T47D (cell line): Measurements from ENCODE around the gene THADA.
"Not testable (repeated sequence)": the region's sequence is repeated elsewhere in the genome, so short reads cannot be mapped to it uniquely, and the experiment has no call there.

ENCODE experiments used
- DNase-seq, 2 experiments: peaks; one replicate each; pipeline versions ENCODE4 v3.0.0 to v3.0.0-alpha.2; 2011 to 2012; ENCODE audit warnings: low read depth in 1 of 2, low spot score in 1 of 2
- JUND ChIP-seq: IDR thresholded peaks from 2 replicates; pipeline ENCODE4 v1.6.1; 2012; ENCODE audit warnings: low read depth
- in situ Hi-C: cut with HindIII; loops from 2 replicates; pipeline ENCODE4 v1.10.0; 2016; ENCODE audit warnings: low sequenced_read_pairs, low pct_unique_long_range_greater_than_20kb

Gene THADA

GRCh38 chr2:43612944-43613343 lies 17.1 kb upstream of the THADA start:
- no peak for DNase-seq
- TF ChIP-seq JUND, result no peak
- in situ Hi-C loops, result no loop called here

DNA sequence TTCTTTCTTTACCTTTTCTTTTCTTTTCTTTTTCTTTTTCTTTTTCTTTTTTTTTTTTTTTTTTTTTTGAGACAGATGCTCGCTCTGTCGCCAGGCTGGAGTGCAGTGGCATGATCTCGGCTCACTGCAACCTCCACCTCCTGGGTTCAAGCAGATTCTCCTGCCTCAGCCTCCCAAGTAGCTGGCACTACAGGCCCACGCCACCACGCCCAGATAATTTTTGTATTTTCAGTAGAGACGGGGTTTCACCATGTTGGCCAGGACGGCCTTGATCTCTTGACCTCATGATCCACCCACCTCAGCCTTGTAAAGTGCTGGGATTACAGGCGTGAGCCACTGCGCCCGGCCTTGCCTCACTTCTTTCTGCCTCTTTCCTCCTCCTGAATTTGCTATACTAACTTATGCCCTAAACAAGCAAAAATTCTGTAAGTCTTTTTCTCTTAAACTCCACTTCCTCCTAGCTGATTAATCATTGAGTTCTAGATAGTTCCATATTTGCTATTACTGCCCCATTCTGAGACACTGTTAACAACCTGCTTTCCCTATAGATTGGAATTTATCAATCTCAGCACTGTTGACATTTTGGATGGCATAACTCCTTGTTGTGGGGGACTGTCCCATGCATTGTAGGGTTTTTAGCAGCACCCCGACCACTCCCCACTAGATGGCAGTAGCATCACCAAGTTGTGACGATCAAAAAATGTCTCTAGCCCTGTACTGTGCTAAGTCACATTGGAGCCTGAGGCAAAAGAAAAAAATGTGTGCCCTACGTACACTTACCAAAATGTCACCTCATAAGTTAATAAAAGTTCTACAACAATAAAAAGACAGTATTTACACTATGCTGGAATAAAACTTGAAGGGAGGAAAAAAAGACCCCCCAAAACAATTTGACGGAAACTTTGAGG lies 16.4 kb upstream of the THADA start:
- DNase-seq, result peak in 1 of 2 experiments; percentile 82
- TF ChIP-seq JUND, result no peak
- in situ Hi-C loops, result no loop called here

DNA sequence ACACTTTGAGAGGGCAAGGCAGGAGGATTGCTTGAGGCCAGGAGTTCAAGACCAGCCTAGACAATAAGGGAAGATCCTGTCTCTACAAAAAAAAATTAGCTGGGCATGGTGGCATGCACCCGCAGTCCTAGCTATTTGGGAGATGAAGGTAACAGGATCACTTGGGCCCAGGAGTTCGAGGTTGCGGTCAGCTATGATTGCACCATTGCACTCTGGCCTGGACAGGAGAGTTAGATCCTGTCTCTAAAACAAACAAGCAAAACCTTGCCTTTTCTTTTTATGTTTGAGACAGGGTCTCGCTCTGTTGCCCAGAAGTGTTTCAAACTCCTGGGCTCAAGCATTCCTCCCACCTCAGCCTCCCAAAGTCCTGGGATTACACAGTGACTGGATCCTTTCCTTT lies 14.5 kb upstream of the THADA start:
- no peak for DNase-seq
- in situ Hi-C loops, result no loop called here
- TF ChIP-seq JUND, result no peak

GRCh38 chr2:43609290-43609918 lies 13.6 kb upstream of the THADA start:
- TF ChIP-seq JUND, result no peak
- in situ Hi-C loops, result no loop called here
- DNase-seq, result peak in 1 of 2 experiments; percentile 60

- no peak for TF ChIP-seq JUND
- peak in 1 of 2 experiments; percentile 24 for DNase-seq
- in situ Hi-C loops, result no loop called here
These were observed 10.0 kb upstream of the THADA start for GRCh38 chr2:43605851-43606250.

DNA sequence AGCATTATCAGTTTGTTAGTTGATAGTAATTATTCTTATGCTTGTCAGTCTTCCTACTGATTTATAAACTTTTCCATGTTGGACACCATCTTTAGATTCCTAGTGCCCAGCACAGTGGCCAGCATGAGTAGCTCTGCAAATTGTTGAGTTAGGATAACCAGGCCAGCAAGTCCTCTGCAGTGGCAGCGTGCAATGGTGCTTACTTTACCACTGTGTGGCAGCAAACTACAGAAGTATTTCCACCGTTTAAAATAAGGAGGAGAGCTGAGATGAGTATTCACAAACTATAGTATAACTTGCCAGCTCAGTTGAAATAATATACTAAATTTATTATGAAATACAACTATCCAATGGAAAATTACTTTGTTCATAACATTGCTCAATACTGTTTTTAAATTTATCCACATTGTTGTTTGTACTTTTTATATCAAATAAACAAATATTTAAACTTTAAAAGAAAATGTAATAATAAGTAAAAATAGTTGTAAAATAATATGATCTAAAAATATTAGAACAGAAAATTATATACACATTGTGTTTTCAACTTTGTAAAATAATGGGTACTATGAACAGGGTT lies 9.3 kb upstream of the THADA start:
- DNase-seq, result peak; percentile 20 to 70

GRCh38 chr2:43604674-43605073 lies 8.8 kb upstream of the THADA start:
- no peak for TF ChIP-seq JUND
- in situ Hi-C loops, result no loop called here
- no peak for DNase-seq

More for the DNA sequence above, 9.3 kb upstream of the THADA start:
- in situ Hi-C loops, result no loop called here
- TF ChIP-seq JUND, result no peak

DNA sequence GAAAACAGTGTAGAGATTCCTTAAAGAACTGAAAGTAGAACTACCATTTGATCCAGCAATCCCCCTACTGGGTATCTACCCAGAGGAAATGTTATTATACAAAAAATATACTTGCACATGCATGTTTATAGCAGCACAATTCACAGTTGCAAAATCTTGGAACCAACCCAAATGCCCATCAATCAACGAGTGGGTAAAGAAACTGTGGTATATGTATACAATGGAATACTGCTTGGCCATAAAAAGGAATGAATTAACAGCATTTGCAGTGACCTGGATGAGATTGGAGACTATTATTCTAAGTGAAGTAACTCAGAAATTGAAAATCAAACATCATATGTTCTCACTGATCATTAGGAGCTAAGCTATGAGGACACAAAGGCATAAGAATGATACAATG lies 4.8 kb upstream of the THADA start:
- DNase-seq, in situ Hi-C loops: not testable (repeated sequence)

GRCh38 chr2:43594875-43595274 lies 963 bp downstream of the THADA start:
- no peak for TF ChIP-seq JUND
- in situ Hi-C loops, result no loop called here
- DNase-seq, result no peak

DNA sequence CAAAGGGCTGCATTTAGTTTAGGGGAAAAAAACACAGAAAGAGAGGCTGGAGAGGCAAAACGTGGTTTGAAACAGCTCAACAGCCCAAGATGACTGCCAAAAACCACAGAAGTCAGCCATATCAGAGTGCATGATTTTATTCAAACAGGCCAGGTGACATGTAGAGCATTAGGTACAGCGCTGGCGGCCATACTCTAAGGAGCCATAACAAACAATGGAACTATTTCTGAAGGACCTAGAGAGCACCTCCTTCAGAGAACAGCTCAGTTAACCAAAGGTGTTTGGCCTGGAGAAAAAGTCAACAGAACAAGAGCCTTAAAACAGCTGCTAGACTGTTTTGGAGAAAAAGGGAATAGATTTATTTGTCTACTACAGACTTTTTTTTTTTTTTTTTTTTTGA lies 2.6 kb downstream of the THADA start:
- in situ Hi-C loops, result no loop called here
- no peak for DNase-seq
- no peak for TF ChIP-seq JUND

DNA sequence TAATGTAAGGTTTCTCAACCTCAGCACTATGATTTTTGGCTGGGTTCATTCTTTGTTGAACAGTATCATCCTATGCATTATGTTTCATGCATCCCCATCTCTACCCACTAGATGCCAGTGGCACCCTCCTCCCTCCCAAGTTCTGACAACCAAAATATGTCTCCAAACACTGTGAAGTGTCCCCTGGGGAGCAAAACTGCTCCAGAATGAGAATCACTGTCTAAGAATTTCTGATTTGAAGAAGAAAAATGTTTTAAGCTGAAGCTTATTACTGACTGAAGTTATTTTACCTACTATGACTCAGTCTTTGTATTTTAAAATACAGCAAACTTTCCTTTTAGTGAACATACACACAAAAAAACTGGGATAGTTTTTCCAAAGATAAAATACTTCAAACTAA lies 3.4 kb downstream of the THADA start:
- in situ Hi-C loops, result no loop called here
- TF ChIP-seq JUND, result no peak
- no peak for DNase-seq

DNA sequence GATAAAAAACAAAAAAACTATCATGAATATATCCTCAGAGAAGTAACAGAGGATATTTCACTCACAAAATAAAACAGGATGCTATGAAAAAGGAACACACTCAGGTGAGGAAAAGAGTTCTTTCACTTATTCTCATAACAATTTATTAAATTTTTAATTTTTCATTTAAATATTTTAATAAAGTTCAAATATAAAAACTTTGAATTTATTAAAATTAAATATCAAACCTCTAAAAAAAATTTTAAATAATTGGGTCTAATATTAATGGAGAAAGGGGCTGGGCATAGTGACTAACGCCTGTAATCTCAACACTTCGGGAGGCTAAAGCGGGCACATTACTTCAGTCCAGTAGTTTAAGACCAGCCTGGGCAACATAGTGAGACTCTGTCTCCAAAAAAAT lies 10.1 kb downstream of the THADA start:
- no peak for DNase-seq
- in situ Hi-C loops, result no loop called here
- no peak for TF ChIP-seq JUND
